GM18507 (cell line): ENCODE results near the gene NDUFA11.
"Not testable (repeated sequence)": the region's sequence is repeated elsewhere in the genome, so short reads cannot be mapped to it uniquely, and the experiment has no call there.

Experiments used
- DNase-seq: peaks from one replicate; pipeline ENCODE4 v3.0.0; 2011; ENCODE audit warnings: low read depth; ENCODE audit not compliant: insufficient read length; ENCODE audit errors: extremely low spot score
- FAIRE-seq: peaks from 2 replicates; lab custom pipeline; 2011; peaks lifted over from hg19 to GRCh38; lab: Jason Lieb, UNC

The NDUFA11 gene

DNA sequence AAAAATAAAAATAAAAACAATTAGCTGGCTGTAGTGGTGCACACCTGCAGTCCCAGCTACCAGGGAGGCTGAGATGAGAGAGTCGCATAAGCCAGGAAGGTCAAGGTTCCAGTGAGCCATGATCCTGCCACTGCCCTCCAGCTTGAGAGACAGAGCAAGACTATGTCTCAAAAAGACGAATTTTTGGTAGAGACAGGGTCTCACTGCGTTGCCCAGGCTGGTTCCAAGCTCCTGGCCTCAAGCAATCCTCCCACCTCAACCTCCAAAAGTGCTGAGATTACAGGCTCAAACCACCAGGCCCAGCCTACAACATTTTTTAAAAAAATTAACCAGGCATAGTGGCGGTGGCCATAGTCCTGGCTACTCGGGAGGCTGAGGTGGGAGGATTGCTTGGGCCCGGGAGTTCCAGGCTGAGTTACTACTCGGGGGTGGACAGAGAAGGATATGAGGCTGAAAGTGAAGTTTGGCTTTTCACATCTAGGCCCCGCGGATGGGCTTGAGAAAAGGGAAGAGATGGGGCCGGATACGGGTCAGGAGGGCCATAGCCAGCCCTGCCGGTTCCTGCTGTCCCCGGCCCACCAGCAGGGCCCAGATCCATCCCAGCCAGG, 10.2 kb downstream of the NDUFA11 start:
- no peak for DNase-seq
- FAIRE-seq, result no peak

DNA sequence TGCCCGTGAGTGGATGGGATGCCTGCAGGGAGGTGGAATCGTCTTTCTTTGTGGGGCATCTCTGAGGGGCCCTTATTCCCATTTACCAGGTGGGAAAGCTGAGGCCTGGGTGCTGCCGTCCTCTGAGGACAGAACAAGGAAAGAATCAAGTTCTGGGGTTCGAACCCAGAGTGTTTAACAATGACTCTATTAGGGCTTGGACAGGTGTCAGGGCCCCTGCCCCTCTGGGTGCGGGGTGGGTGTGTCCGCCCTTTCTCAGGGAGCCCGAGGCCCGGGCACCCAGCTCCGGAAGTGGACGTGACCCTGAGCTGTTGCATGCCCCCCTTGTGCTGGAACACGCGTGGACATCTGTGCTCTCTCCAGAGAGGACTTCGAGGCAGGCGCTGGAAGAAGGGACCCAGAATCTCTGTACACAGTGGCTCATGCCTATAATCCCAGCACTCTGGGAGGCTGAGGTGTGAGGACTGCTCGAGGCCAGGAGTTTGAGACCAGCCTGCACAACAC, 10.8 kb downstream of the NDUFA11 start:
- no peak for FAIRE-seq

DNA sequence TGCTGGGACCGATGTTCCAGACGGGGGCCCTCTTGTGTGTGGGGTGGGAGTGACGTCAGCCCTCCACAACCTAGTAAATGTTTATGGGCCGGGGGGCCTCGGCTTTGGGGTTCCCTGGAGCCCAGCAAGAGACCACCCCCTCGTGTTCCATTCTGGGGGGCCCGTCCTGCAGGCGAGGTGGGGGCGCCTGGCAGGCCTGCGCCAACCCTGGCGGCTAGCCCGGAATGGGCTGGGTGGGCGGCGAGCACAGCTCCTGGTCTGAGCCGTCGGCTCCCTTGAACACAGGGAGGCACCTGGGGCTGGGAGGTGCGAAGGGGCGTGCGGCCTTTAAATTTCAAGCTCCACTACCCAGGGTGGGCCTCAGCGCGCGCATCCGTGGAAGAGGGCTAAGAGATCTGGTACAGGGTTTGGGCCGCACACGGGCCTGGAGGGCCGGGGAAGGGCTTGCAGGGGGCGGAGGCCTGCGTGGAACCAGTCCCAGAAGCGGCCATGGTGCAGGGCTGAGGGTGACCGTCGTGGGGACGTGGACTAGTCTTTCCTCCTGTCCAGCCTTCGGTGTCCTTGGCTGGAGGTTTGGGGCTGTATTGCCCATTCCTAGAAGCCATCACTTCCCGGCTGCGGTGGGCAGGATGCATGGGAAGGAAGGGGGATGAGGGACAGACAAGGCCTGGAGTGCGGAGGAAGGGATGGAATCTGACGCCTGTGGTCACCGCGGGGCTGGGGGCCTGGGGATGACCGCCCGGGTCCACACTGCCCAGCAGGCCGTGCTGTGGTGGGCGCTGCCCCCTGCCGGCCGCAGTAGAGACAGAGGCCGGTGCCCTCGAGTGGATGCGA, 11.4 kb downstream of the NDUFA11 start:
- no peak for FAIRE-seq
- no peak for DNase-seq

More for the DNA sequence above, 10.8 kb downstream of the NDUFA11 start:
- DNase-seq, result no peak

DNA sequence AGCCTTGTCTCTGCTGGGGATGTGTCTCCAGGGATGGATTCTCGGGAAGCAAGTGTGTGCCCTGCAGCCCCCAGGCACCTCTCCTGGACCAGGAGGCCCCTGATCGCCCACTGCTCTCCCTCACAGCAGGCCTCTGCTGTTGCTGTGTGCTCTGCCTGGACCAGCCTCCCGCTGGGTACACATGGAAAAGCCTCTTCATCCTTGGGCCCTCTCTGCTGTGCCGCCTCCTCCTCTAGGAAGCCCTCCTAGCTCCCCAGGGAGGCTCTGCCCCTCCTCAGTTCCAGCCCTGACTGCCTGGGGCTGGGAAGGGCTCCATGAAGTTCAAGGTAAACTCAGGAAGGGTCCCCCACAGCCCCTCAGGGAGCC, 12.0 kb downstream of the NDUFA11 start:
- FAIRE-seq (no peak), DNase-seq (no peak)

DNA sequence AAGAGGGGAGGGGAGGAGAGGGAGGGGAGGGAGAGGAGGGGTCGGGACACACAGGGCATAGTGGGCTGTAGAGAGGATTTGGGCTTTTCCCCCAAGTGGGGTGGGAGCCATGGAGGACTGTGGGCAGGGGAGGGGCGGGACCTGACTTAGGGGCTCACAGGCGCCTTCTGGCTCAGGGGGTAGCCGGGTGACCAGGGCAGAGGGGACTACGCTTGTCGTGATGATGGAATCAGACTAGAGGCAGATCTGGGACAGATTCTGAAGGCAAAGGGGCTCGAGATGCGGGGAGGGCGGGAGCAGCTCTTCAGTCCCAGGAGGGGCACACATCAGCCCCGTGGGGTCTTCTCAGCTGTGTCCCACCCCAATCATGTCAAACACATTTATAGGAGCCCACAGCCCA, 13.5 kb downstream of the NDUFA11 start:
- FAIRE-seq (no peak), DNase-seq (no peak)

DNA sequence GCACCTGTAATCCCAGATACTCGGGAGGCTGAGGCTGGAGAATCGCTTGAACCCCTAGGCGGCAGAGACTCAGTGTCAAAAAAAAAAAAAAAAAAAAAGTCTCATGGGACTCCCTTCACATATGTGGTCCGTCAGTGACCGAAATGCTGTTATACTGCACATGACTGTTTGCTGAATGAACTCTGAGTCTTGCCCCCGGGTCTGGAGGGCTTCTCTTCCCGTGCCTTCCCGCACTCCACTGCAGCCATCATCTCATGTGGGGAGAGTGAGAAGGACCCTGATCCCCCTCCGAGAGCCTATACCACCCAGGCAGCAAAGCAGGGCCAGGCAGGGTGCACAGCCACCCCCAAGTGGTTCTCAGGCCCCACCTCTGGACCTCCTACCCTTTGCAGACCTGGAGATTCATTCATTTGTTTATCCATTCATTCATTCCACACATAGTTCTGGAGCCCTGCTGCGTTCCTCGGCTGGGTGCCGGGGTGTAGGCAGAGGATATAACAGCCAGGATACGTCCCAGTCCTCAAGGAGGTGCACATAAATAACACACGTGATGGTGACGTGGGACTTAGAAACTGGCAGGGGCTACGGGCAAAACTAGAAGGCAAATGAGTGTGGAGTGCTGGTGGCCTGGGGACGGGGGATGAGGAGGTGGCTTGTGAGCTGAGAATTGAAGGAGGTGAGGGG, 14.2 kb downstream of the NDUFA11 start:
- FAIRE-seq, result no peak

DNA sequence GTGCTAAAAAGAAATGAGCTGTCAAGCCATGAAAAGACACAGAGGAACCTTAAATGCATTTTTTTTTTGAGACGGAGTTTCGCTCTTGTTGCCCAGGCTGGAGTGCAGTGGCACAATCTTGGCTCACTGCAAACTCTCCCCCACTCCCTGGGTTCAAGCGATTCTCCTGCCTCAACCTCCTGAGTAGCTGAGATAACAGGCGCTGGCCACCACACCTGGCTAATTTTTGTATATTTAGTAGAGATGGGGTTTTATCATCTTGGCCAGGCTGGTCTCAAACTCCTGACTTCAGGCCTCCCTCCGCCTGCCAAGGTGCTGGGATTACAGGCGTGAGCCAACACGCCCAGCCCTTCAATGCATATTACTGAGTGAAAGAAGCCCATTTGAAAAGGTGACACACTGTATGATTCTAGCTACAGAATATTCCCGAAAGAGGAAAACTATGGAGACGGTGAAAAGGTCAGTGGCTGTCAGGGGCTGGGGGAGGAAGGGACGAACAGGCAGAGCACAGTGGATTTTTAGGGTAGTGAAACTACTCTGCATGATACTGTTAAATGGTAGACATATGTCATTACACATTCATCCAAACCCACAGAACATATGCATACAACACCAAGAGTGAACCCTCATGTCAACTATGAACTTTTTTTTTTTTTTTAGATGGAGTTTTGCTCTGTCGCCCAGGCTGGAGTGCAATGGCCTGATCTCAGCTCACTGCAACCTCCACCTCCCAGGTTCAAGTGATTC, 19.4 kb downstream of the NDUFA11 start:
- not testable (repeated sequence) for DNase-seq, FAIRE-seq

More for the DNA sequence above, 14.2 kb downstream of the NDUFA11 start:
- no peak for DNase-seq

DNA sequence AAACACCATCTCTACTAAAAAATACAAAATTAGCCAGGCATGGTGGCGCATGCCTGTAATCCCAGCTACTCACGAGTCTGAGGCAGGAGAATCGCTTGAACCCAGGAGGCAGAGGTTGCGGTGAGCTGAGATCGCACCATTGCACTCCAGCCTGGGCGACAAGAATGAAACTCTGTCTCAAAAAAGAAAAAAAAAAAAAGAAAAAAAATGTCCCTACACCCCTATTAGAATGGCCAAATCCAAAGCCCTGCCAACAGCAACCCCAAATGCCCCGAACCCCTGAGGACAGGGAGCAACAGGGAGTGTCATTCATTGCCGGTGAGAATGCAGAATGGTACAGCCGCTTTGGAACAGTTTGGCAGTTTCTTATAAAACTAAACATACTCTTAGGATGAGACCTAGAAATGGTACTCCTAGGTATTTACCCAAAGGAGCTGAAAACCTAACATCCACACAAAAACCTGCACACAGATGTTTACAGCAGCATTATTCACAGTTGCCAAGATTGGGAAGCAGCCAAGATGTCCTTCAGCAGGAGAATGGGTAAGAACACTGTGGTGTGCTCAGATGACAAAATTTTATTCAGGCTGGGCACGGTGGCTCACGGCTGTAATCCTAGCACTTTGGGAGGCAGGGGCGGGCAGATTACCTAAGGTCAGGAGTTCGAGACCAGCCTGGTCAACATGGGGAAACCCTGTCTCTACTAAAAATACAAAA, 20.3 kb downstream of the NDUFA11 start:
- not testable (repeated sequence) for FAIRE-seq, DNase-seq

DNA sequence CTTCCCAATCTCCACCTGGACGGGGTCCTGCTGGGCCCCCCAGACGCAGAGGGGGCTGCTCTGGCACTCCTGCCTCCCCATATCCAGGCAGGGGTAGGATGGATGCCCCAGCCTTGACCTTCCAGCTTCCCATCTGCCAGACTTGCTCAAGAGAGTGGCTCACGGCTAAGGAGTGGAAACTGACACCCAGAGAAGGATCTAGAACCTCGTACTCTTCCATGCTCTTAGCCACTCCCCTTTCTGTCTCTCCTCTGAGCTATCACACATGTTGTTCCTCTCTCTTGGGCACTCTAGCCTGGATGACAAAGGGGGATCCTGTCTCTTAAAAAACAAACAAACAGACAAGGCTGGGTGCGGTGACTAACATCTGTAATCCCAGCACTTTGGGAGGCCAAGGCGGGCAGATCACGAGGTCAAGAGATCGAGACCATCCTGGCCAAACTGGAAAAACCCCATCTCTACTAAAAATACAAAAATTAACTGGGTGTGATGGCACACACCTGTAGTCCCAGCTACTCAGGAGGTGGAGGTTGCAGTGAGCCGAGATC, 21.1 kb downstream of the NDUFA11 start:
- FAIRE-seq (no peak), DNase-seq (no peak)

DNA sequence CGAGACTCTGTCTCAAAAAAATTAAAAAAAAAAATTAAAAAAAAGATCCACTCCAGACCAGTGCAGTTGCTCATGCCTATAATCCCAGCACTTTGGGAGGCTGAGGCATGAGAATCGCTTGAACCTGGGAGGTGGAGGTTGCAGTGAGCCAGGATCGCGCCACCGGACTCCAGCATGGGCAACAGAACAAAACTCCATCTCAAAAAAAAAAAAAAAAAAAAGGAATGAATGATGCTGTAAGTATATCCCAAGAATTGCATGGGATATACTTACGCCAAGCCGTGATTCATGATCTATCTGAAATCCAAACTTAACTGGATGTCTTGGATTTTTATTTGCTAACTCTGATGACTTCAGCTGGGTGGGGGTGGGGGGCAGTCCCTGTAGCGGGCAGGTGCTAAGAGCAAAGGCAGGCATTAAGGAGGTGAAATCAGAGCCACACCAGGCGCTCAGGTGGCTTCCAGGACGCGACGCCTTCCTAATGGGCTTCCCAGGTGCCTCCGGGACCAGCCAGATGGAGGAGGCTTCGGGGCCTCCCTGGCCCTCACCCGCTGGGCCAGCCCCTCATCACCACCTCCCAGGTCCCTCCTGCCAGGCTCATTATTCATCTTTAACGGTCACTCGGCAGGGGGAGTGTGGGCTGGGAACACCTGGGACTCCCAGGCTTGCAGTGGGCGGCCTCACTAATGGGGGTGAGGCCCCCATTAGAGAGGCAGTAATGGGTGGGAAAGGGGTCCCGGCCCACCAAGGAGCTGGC, 21.9 kb downstream of the NDUFA11 start:
- DNase-seq, result no peak

DNA sequence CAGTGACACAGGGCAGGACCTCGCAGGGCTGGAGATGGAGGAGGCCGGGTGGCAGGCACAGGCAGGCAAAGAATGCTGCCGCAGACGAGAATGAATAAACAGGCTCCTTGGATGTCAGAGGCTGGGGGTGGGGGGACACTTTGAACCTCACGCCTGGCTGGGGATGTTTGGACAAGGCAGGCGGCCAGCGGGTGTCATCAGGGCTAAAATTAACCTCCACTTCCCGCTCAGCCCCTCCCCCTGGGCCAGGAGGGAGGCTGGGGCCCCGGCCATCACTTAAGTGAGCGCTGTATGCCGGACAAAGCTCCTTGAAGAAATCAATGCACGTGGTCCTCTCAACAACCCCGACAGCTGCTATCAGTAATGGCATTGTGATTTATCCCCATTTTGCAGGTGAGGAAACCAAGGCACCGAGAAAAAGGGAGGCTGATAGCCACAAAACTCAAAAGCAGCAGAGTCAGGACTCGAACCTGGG, 22.9 kb downstream of the NDUFA11 start:
- FAIRE-seq (no peak), DNase-seq (no peak)

More for the DNA sequence above, 21.9 kb downstream of the NDUFA11 start:
- no peak for FAIRE-seq

DNA sequence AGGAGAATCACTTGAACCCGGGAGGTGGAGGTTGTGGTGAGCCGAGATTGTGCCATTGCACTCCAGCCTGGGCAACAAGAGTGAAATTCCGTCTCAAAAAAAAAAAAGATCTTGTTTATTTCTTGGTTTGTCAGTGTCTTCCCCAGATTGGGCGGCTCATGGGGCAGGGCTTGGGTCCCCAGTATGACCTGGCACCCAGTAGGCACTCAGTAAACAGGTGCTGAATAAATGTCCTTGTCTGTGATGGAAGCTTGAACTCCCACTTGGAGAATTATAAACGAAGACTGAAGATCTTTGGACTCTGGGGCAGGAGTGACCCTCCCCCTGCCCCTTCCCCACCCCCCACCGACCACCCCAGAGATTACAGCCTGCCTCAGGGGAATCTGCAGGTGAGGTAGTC, 23.4 kb downstream of the NDUFA11 start:
- DNase-seq (no peak), FAIRE-seq (no peak)

DNA sequence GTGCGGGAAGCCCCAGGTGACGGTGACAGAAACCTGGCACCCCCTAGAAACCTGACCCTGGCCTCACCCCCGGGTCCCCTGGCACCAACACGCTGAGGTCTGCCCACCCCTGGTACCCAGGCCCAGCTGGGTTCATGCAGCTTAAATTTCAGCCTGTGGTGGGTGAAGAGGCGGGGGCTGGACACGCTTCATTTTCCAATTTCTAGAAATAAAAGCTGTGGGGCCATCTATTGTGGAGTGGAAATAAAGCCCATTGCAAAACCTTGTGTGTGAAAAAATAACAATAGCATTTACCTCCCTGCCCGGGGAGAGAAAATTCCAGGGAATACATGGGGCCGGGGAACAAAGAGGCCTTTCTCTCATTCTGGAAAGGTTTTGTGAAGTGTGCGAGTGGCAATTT, 25.7 kb downstream of the NDUFA11 start:
- FAIRE-seq, result no peak

DNA sequence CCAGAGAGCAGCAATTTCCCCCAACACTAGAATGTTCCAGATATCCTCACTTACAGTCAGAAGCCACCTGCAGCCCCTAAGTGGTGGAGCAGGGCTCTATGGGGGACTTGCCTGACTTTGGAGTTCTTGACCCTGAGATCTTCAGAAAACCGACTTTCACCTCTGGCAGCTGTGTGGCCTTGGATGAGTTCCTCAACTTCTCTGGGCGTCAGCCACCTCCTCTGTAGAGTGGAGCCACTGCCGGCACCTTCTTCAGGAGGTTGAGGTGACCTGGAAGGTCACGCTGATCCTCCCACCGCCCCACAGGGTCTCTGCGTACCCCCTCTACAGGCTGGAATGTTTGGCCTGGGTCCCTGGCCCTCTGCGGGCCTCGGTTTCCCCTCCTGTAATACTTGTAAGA, 26.2 kb downstream of the NDUFA11 start:
- FAIRE-seq, result no peak
- DNase-seq, result no peak

More for the DNA sequence above, 25.7 kb downstream of the NDUFA11 start:
- no peak for DNase-seq

DNA sequence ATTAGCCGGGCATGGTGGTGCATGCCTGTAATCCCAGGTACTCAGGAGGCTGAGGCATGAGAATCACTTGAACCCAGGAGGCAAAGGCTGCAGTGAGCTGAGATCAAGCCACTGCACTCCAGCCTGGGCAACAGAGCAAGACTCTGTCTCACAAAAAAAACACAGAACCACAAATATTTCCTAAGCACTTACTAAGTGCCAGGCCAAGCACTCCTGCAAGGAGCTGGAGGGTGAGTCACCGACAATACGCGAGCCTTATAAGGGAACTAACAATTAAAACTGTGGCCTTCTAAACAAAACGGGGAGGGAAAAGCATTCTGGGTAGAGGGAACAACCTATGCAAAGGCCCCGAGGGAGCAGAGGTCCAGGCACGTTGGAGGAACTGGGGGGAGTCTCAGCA, 29.1 kb downstream of the NDUFA11 start:
- not testable (repeated sequence) for FAIRE-seq, DNase-seq

DNA sequence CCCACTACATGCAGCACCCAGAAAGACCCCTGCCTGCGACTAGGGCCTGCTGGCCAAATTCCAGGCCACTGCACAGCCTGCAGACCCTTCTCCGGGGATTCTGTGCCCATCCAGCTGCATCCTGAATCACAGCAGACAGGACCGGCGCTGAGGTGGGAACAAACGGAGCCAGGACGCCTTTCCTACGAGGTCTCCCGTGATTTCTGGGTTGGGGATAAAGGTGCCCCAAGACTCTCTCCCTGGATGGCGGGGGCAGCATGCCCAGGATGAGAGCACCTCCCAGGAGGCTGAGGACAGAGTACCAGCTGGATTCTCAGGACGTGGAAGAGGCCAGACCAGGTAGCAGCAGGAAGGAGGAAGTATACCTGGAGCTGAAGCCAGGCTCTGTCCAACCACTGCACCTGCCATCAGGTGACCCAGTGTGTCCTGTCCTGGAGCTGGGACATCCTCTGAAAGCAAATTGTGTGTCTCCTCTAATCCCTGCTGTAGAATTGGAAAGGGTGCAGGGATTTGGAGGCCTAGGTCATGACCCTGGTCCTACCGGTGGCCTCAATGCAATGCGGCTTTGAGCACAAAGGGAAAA, 29.9 kb downstream of the NDUFA11 start:
- no peak for FAIRE-seq

DNA sequence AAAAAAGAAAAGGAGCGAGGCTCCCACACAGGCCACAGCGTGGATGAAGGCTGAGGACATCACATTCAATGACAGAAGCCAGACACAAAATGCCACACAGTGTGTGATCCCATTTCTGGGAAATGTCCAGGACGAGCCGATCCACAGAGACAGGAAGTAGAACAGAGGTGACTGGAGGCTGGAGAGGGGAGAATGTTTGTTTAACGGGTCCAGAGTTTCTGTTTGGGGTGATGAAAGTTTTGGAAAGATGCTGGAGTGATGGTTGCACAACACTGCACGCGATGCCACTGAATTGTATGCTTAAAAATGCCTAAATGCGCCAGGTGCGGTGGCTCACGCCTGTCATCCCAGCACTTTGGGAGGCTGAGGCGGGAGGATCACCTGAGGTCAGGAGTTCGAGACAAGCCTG, 32.6 kb downstream of the NDUFA11 start:
- FAIRE-seq (no peak), DNase-seq (no peak)

More for the DNA sequence above, 29.9 kb downstream of the NDUFA11 start:
- DNase-seq, result no peak
